GM19240 (cell line): ENCODE results near the gene KAZN.

Experiments used
- DNase-seq: peaks from one replicate; pipeline ENCODE4 v3.0.0; 2011; ENCODE audit warnings: low spot score; ENCODE audit not compliant: insufficient read length

Gene KAZN

GRCh38 chr1:14674030-14674429 lies 75.5 kb downstream of the KAZN start:
- DNase-seq = no peak

GRCh38 chr1:14676400-14676799 lies 77.9 kb downstream of the KAZN start:
- DNase-seq = no peak

GRCh38 chr1:14677292-14677971 lies 78.9 kb downstream of the KAZN start:
- no peak for DNase-seq

DNA sequence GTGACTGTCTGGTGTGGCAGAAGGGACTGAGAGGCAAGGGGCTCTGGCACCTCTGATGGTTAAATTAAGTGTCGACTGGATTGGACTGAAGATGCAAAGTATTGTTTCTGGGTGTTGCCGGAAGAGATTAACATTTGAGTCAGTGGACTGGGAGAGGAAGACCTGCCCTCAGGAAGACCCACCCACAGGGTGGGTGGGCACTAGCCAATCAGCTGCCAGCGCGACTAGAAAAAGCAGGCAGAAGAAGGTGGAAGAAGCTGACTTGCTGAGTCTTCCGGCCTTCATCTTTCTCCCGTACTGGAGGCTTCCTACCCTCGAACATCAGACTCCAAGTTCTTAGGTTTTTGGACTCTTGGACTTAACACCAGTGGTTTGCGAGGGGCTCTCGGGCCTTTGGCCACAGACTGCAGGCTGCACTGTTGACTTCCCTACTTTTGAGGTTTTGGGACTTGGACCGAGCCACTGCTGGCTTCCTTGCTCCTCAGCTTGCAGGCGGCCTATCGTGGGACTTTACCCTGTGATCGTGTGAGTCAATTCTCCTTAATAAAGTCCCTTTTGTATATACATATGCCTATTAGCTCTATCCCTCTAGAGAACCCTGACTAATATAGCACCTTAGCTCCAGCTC lies 79.6 kb downstream of the KAZN start:
- DNase-seq = no peak

DNA sequence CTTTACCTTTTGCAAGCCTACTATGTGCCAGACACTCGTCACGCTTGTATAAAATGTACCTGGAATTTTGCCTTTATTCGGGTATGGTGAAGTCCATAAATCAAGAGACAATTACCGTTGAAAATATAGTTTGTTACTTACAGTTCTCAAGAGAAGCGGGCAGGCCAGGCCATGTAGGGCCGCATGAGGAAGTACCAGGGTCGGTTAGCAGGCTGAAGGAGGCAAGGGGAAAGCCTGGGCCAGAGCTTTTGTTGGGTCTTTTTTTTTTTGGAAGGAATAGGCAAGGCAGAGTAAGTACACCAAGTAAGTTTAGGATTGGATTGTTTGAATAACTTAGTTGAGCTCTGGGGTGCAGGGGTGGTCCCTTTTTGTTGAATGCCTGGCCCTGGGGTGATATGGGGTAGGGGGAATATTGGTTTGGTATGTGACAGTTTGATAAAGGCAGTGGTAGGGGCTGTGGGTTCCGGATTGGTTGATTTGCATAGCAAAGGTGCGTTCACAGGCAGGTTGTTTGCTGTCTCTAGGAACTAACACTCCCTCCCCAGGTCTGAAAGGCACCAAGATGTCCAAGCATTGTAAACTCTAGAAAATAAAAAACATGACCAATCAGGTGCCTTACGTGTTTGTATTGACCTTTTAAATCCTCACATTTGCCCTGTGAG lies 80.7 kb downstream of the KAZN start:
- no peak for DNase-seq

- no peak for DNase-seq
Measured at GRCh38 chr1:14681182-14681581, 82.7 kb downstream of the KAZN start.

- no peak for DNase-seq
Measured at GRCh38 chr1:14682941-14683621, 84.6 kb downstream of the KAZN start.

GRCh38 chr1:14685078-14685477 lies 86.6 kb downstream of the KAZN start:
- no peak for DNase-seq

GRCh38 chr1:14686701-14687100 lies 88.2 kb downstream of the KAZN start:
- no peak for DNase-seq

GRCh38 chr1:14687147-14687546 lies 88.7 kb downstream of the KAZN start:
- no peak for DNase-seq

GRCh38 chr1:14689996-14690615 lies 91.6 kb downstream of the KAZN start:
- no peak for DNase-seq

- no peak for DNase-seq
Measured at GRCh38 chr1:14693949-14694348, 95.5 kb downstream of the KAZN start.

DNA sequence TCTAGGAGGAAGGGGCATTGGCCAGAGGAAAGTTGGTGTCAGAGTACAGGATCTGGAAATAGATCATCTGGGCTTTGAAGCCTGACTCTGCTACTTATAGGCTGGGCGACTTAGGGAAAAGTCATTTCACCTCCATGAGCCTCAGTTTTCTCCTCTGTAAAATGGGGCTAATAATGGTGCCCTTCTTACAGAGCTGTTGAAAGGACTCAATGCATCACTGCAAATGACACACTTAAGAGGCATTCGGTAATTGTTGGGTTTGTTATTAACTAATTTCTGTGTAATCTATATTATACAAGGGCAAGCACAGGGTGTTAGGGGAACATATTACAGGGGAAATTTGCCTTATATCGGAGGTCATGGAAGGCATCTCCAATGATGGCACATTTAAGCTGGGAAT lies 96.1 kb downstream of the KAZN start:
- DNase-seq = no peak

DNA sequence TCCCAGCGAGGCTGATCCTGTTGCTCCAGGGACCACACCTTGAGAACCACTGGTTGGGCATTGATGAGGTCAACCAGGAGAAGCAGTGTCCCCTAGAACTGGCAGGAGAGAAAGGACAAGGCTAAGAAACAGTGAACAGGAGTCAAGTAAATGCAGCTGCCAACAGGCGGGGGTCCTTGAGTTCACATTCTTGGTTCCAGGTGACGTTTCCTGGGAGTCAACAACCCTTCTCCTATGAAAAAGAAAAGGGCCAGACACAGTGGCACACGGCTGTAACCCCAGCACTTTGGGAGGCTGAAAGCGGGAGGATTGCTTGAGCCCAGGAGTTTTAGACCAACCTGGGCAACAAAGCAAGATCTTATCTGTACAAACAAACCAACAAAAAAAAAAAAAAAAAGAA lies 98.3 kb downstream of the KAZN start:
- DNase-seq = no peak

GRCh38 chr1:14697353-14697752 lies 98.9 kb downstream of the KAZN start:
- no peak for DNase-seq

DNA sequence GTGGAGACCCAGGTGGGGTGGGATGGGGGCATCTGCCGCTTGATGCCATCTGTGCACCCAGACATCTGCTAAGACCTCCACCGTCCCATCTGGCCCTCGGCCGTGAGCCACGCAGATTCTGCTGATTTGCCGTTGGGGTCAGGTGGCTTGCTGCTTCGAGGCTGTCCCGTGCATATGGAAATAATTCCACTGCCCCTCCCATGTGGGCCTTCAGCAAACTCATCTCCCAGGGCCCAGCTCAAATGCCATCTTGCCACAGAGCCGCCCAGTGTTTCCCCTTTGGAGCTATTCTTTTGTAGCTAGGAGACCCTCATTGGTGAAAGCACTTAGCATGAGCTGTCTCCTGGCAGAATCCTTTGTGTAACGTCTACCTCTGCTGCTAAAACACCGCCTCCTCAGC lies 99.8 kb downstream of the KAZN start:
- no peak for DNase-seq

DNA sequence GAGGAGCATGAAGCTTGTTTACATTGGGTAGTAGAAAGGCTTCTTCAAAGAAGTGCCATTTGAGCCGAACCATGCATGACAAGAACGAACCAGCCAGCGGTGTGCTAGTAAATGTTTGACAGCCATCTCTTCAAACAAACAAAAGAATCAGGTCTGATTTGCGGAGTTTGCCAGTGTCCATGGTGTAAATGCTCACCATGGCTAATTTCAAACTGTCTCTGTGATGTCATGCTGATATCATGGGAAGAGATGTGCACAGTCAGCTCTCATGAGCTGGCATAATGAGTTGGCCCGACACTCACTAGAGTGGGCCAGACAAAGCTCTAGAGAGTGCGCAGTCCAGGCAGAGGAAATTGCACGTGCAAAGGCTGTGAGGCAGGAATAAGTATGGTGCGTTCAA lies 101.1 kb downstream of the KAZN start:
- DNase-seq = no peak

DNA sequence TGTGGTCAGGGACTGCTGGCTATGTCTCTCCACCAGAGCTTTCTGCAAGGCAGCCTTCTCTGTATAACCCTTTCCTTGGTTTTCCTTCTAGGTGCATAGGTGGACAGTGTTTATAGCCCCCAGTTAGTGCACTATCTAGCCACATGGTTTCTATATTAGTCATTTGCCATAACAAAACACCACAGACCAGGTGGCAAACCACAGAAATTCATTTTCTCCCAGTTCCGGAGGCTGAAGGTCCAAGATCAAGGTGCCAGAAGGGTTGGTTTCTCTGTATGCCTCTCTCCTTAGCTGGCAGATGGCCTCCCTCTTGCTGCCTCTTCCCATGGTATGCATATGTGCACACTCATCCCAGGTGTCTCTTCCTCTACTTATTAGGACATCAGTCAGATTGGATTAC lies 106.4 kb downstream of the KAZN start:
- no peak for DNase-seq

- DNase-seq = no peak
Measured at GRCh38 chr1:14705824-14706223, 107.3 kb downstream of the KAZN start.

DNA sequence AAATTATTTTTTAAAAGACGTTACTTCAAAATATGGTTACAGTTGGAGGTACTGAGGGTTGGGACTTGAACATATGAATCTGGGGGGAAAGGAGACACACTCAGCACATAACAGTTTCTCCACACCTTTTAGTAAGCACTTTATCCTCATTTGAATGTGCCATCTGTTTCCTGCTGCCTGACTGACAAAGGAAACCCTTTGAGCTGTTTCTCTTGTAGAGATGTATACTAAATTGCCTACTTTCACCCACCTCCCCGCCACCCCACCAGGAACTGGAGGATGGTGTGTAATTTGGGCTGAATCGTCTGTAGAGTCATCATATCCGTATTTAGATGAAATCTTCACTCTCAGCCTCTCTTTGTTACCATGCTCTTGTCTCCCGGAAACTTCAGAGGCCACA lies 108.1 kb downstream of the KAZN start:
- DNase-seq = no peak

DNA sequence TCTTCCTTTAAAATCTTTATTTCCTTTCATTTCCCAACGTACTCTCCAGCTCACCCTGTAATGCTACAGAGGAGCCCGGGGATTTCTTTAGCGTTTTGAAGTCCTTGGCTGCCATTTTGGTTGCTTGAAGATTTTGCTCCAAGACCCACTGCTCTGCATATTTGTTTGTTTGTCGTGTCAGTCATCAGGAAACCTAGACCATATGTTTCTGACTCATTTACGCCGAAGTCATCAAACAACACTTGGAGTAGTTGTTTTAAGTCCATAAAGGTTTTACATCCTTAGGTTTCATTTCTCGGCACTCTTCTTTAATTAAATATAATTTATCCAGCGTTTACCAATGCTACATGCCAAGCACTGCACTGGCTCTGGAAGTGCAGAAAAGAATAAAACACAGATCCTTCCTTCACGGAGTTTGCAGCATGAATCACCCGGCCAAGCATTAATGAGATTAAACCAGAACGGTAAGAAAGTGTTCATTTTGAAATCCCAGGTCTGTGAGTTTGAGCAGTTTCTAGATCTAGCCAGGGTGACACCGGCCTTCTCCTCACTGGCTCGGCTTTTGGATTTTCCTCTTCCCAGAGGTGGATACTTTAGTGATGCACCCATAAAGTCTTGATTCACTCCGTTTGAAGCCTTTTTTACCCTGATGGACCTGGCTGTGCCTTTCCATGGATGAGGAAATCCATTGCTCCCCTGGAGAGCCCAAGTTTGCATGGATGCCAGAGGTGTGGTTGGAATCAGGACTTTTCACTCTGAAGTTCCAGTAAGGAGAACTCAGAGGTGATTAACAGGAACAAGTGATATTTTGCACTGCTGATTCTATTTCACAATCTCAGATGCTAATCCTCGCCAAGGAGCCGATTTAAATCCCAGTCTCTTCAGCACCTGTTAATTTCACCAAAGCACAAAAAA lies 109.3 kb downstream of the KAZN start:
- no peak for DNase-seq
